K562 (cell line): Measurements from ENCODE around the gene NELL1. TPM values are rescaled to one million over a fixed set of nuclear protein-coding genes. Genes with fewer than 3 reads are reported as not detected.

Source experiments
- ATAC-seq: fragments of 200-7000 bp; cut with Tn5 transposase; 3 replicates; pipeline ENCODE4 v1.9.1; 2020; ENCODE audit warnings: moderate library complexity
- BruUV-seq: library from RNA; stranded (reverse); fragments of 400-500 nt; replicated peaks from 2 replicates; lab custom pipeline; 2021; lab: Mats Ljungman, UMichigan
- CTCF ChIA-PET: fragments of 300-600 bp; formaldehyde crosslinking; extraction: SDS; loops from one replicate; lab custom pipeline; 2021; ENCODE audit warnings: low intra/inter-chr PET ratio; lab: Yijun Ruan, JAX
- POLR2A ChIA-PET: fragments of 300-600, 350-650 bp; sonication (Branson Sonifier 250); formaldehyde crosslinking; extraction: SDS; loops from one replicate; lab custom pipeline; 2021; ENCODE audit warnings: antibody characterized with exemption, inconsistent platforms; lab: Yijun Ruan, JAX
- DNase-seq, 4 experiments: peaks; one replicate each; pipeline versions ENCODE4 v3.0.0 to v3.0.0-alpha.2; 2011 to 2018; ENCODE audit warnings: low spot score in 3 of 4, mixed read lengths in 3 of 4; ENCODE audit errors: extremely low read depth in 1 of 4
- FAIRE-seq: peaks from 2 replicates; lab custom pipeline; 2011; peaks lifted over from hg19 to GRCh38; lab: Jason Lieb, UNC
- H2AFZ ChIP-seq: 2 replicates; pipeline ENCODE4 v1.6.0; 2011; ENCODE audit warnings: low read depth, low read length, control low read depth, inconsistent platforms
- H3K27ac ChIP-seq: fragments of 200-600 bp; 3 replicates; pipeline ENCODE4 v1.8.0; 2011; ENCODE audit warnings: low read depth, mild to moderate bottlenecking, control low read depth, inconsistent platforms, low read length, moderate library complexity, mixed read lengths; ENCODE audit errors: extremely low read depth
- H3K27me3 ChIP-seq, 2 experiments: fragments of 300-600 bp in 1 of 2; 2 replicates in 1 of 2; 3 replicates in 1 of 2; pipeline versions ENCODE4 v1.6.0 to v1.8.0; 2011; ENCODE audit warnings: inconsistent platforms in 2 of 2, low read length in 2 of 2, mild to moderate bottlenecking in 1 of 2, mixed read lengths in 1 of 2, moderate library complexity in 1 of 2; ENCODE audit not compliant: control insufficient read depth in 2 of 2, insufficient read depth in 2 of 2
- H3K36me3 ChIP-seq: fragments of 300-600 bp; 3 replicates; pipeline ENCODE4 v1.8.0; 2011; ENCODE audit warnings: mild to moderate bottlenecking, low read length, inconsistent platforms; ENCODE audit not compliant: control insufficient read depth, insufficient read depth
- H3K4me1 ChIP-seq, 2 experiments: fragments of 200-600 bp in 1 of 2; replicated peaks in 1 of 2; 2 replicates in 1 of 2; 3 replicates in 1 of 2; pipeline versions ENCODE4 v1.5.1 to v1.8.0; 2011; ENCODE audit warnings: inconsistent platforms in 2 of 2, low read length in 2 of 2, mild to moderate bottlenecking in 1 of 2, mixed read lengths in 1 of 2, moderate library complexity in 1 of 2; ENCODE audit not compliant: control insufficient read depth in 2 of 2, insufficient read depth in 2 of 2
- H3K4me2 ChIP-seq: 2 replicates; pipeline ENCODE4 v1.6.1; 2011; ENCODE audit warnings: low read length, control low read depth, inconsistent platforms, mixed read lengths; ENCODE audit not compliant: insufficient read depth
- H3K4me3 ChIP-seq: fragments of 200-600 bp; sonication (generic), shearing (Covaris generic); 2 replicates; pipeline ENCODE4 v1.5.1; 2016; ENCODE audit warnings: control low read depth, inconsistent platforms
- H3K79me2 ChIP-seq: fragments of 200-600 bp; 3 replicates; pipeline ENCODE4 v1.8.0; 2011; ENCODE audit warnings: low read length, inconsistent platforms; ENCODE audit not compliant: control insufficient read depth, insufficient read depth
- H3K9ac ChIP-seq, 2 experiments: 2 replicates each; pipeline versions ENCODE4 v1.6.0 to v1.6.1; 2011; ENCODE audit warnings: low read depth in 2 of 2, low read length in 2 of 2, control low read depth in 1 of 2, inconsistent platforms in 1 of 2, mild to moderate bottlenecking in 1 of 2, mixed read lengths in 1 of 2; ENCODE audit not compliant: insufficient read depth in 1 of 2
- H3K9me1 ChIP-seq: one replicate; pipeline ENCODE4 v1.6.0; 2011; ENCODE audit warnings: inconsistent platforms, mild to moderate bottlenecking, low read length, moderate library complexity; ENCODE audit not compliant: control insufficient read depth, insufficient read depth
- H3K9me3 ChIP-seq: replicated peaks from 2 replicates; pipeline ENCODE4 v1.5.1; 2011; ENCODE audit warnings: low read depth, low read length, inconsistent platforms; ENCODE audit not compliant: control insufficient read depth, insufficient read depth
- H4K20me1 ChIP-seq: replicated peaks from 2 replicates; pipeline ENCODE4 v1.6.1; 2011; ENCODE audit warnings: low read length, inconsistent platforms, mixed read lengths; ENCODE audit not compliant: control insufficient read depth, insufficient read depth
- CCNT2 ChIP-seq: IDR thresholded peaks from 2 replicates; pipeline ENCODE4 v1.6.1; 2011; ENCODE audit warnings: borderline replicate concordance, low read depth, mild to moderate bottlenecking, moderate library complexity, mixed read lengths, low read length; ENCODE audit not compliant: insufficient read length; ENCODE audit errors: extremely low read depth
- ESRRB ChIP-seq: fragments of 250-450 bp; sonication (Bioruptor Pico); IDR thresholded peaks from 2 replicates; pipeline ENCODE4 v1.5.0; 2020; ENCODE audit warnings: mild to moderate bottlenecking, moderate library complexity, borderline replicate concordance
- HNRNPLL ChIP-seq: fragments of 200-400 bp; formaldehyde crosslinking; IDR thresholded peaks from 2 replicates; pipeline ENCODE4 v1.6.1; 2017; ENCODE audit warnings: low read length, low read depth, mild to moderate bottlenecking; ENCODE audit not compliant: poor library complexity, severe bottlenecking
- HOXB6 ChIP-seq: fragments of 250-450 bp; sonication (Bioruptor Pico); IDR thresholded peaks from 2 replicates; pipeline ENCODE4 v1.5.1; 2022; ENCODE audit warnings: mild to moderate bottlenecking, borderline replicate concordance
- JUNB ChIP-seq: fragments of 450-650 bp; formaldehyde crosslinking; conservative IDR thresholded peaks from 2 replicates; pipeline ENCODE4 v1.4.0; 2020; ENCODE audit warnings: mild to moderate bottlenecking
- ZNF384 ChIP-seq: IDR thresholded peaks from 2 replicates; pipeline ENCODE4 v1.6.1; 2012; ENCODE audit warnings: low read depth, low read length, improper control_type of control experiment
- ZNF780A ChIP-seq: fragments of 250-450 bp; sonication (Bioruptor Pico); IDR thresholded peaks from 2 replicates; pipeline ENCODE4 v1.5.0; 2021; ENCODE audit warnings: mild to moderate bottlenecking
- WGBS: fragments of 100-300 bp; shearing (Covaris generic); methylation state at CpG from one replicate; pipeline ENCODE4 v1.1.6; 2016; ENCODE audit warnings: low coverage, mixed read lengths; ENCODE audit not compliant: insufficient coverage; ENCODE audit errors: missing lambda C conversion rate; 5-methylcytosine and 5-hydroxymethylcytosine counted together
- in situ Hi-C: fragments of 300-500 bp; cut with MboI; formaldehyde crosslinking; loops from 4 replicates; pipeline ENCODE4 v1.15.0; 2018; ENCODE audit warnings: inconsistent platforms, mixed read lengths
- intact Hi-C: fragments of 100-400 bp; cut with micrococcal nuclease; formaldehyde crosslinking; loops from 2 replicates; pipeline ENCODE4 v1.14.2; 2022
- polyA plus RNA-seq, 8 experiments: library from polyadenylated mRNA; depleted of rRNA in 4 of 8; stranded (reverse) in 5 of 8; unstranded in 3 of 8; fragments of >200 nt; fragmentation: Nextera tagmentation in 2 of 8; fragmentation: Illumina TruSeq in 1 of 8; extraction: Ambion mirVana in 2 of 8; extraction: Trizol in 1 of 8; gene quantifications; 2 replicates each; pipeline versions ENCODE4 v1.2.1 to v1.2.3, GENCODE V29; 2011 to 2014; ENCODE audit warnings: inconsistent platforms in 1 of 8, missing spikeins in 1 of 8
- total RNA-seq, 7 experiments: library from RNA; depleted of rRNA in 6 of 7; stranded (reverse); fragments of >200 nt in 6 of 7; fragmentation: Illumina TruSeq in 2 of 7; extraction: Trizol in 2 of 7; gene quantifications; 2 replicates each; pipeline versions ENCODE4 v1.2.1 to v1.2.3, GENCODE V29; 2011 to 2021; ENCODE audit warnings: low replicate concordance in 1 of 7

The NELL1 gene
- total and polyA plus RNA-seq, 9 of the 15 experiments (the other 6 are each of a cell fraction or from before 2014, with no cell fraction given), result not detected

GRCh38 chr11:20712912-20713311 lies 43.5 kb downstream of the NELL1 start (continued):
- TF ChIP-seq JUNB (CRISPR knock-in tag), result no peak
- TF ChIP-seq ESRRB (CRISPR knock-in tag), result no peak
- TF ChIP-seq, all 486 proteins: peak for 0

- no peak overlapping the region for H3K9ac ChIP-seq
- no peaks in the 10 kb centered on the region for H3K36me3 ChIP-seq
- ChIA-PET CTCF (no interaction called here), POLR2A (no interaction called here)
- 0% methylated on average over 1 of the region's 1 CpG for WGBS
- intact Hi-C loops (no loop called here), in situ Hi-C loops (no loop called here)
- no peak overlapping the region for H3K4me3 ChIP-seq
- no peaks in the 10 kb centered on the region for H3K79me2 ChIP-seq
- H3K27me3 ChIP-seq, result no peaks in the 10 kb centered on the region
- no peak for DNase-seq
- H3K4me1 ChIP-seq, result no peaks in the 10 kb centered on the region
- no peak for ATAC-seq
- no peak overlapping the region for H3K4me2 ChIP-seq
- no peaks in the 10 kb centered on the region for H4K20me1 ChIP-seq
- TF ChIP-seq ZNF780A (CRISPR knock-in tag) (no peak), HNRNPLL (no peak), ZNF384 (no peak), CCNT2 (no peak), HOXB6 (no peak)
- no peak overlapping the region for H2AFZ ChIP-seq
- no TSS peak for BruUV-seq
- FAIRE-seq, result no peak
- H3K9me3 ChIP-seq, result no peaks in the 10 kb centered on the region
- no peaks in the 10 kb centered on the region for H3K9me1 ChIP-seq
- no peak overlapping the region for H3K27ac ChIP-seq
These were observed 46.1 kb downstream of the NELL1 start for GRCh38 chr11:20715464-20715863.
